DND-41 (cell line): ENCODE data around the gene TRPC4.

Experiments used
- CTCF ChIP-seq: IDR thresholded peaks from 2 replicates; pipeline ENCODE4 v1.5.1; 2012; ENCODE audit warnings: borderline replicate concordance, low read length, moderate library complexity, mild to moderate bottlenecking; ENCODE audit not compliant: poor library complexity, severe bottlenecking; ENCODE audit errors: extremely low read depth
- EZH2 ChIP-seq: IDR thresholded peaks from 3 replicates; pipeline ENCODE4 v1.6.1; 2012; ENCODE audit warnings: borderline replicate concordance, low read depth, mild to moderate bottlenecking, moderate library complexity, low read length, inconsistent platforms; ENCODE audit not compliant: severe bottlenecking

GRCh38 chr13:37715606-37716015 lies 154.0 kb downstream of the TRPC4 start:
- TF ChIP-seq CTCF (no peak), EZH2 (no peak)
